ENCODE results near the gene ZBP1.

ZBP1 gene

GRCh38 chr20:57622201-57622570 is 2.0 kb upstream of the ZBP1 start:
- Histone ChIP-seq H4K20me1 (ENCODE audit: control insufficient read depth, insufficient read depth, low read depth, low read length) (peaks cover 19% of the 10 kb centered on the region), H3K79me2 (ENCODE audit: control insufficient read depth, low read length) (no peaks in the 10 kb centered on the region), H3K36me3 (ENCODE audit: control insufficient read depth, low read length) (no peaks in the 10 kb centered on the region), H3K4me3 (ENCODE audit: low read length) (no peak overlapping the region), H3K27ac (ENCODE audit: low read depth, low read length) (no peak overlapping the region), H3K4me1 (ENCODE audit: control insufficient read depth, low read length) (peaks cover 52% of the 10 kb centered on the region), H3K4me2 (ENCODE audit: low read length) (no peak overlapping the region), H3K9me3 (ENCODE audit: control insufficient read depth, insufficient read depth, low read length) (peaks cover 7% of the 10 kb centered on the region; the same call in 1 of the 2 replicates), H3K9me2 (replicated peaks; ENCODE audit: control insufficient read depth, low read length) (no peaks in the 10 kb centered on the region), H3K27me3 (ENCODE audit: control insufficient read depth, low read length) (peaks cover 73% of the 10 kb centered on the region), H3F3A (ENCODE audit: control insufficient read depth, insufficient read depth) (peaks cover 25% of the 10 kb centered on the region)
- TF ChIP-seq EZH2phosphoT487 (IDR thresholded peaks at IDR 0.05; ENCODE audit: borderline replicate concordance, low read length) (no peak), CTCF (IDR thresholded peaks at IDR 0.05; ENCODE audit: low read depth, low read length, poor library complexity, severe bottlenecking) (no peak)

GRCh38 chr20:57621421-57622200 is 1.4 kb upstream of the ZBP1 start:
- peaks cover 23% of the 10 kb centered on the region for H3F3A ChIP-seq (ENCODE audit: control insufficient read depth, insufficient read depth)
- H3K4me1 ChIP-seq (ENCODE audit: control insufficient read depth, low read length) = peaks cover 50% of the 10 kb centered on the region
- no peaks in the 10 kb centered on the region for H3K79me2 ChIP-seq (ENCODE audit: control insufficient read depth, low read length)
- peak overlapping the region; percentile 41 for H3K4me3 ChIP-seq (ENCODE audit: low read length)
- peaks cover 78% of the 10 kb centered on the region for H3K27me3 ChIP-seq (ENCODE audit: control insufficient read depth, low read length)
- no peak overlapping the region for H3K27ac ChIP-seq (ENCODE audit: low read depth, low read length)
- TF ChIP-seq EZH2phosphoT487 (IDR thresholded peaks at IDR 0.05; ENCODE audit: borderline replicate concordance, low read length) = no peak
- no peak for TF ChIP-seq CTCF (IDR thresholded peaks at IDR 0.05; ENCODE audit: low read depth, low read length, poor library complexity, severe bottlenecking)
- no peaks in the 10 kb centered on the region for H3K36me3 ChIP-seq (ENCODE audit: control insufficient read depth, low read length)
- H3K9me2 ChIP-seq (replicated peaks; ENCODE audit: control insufficient read depth, low read length) = no peaks in the 10 kb centered on the region
- H3K4me2 ChIP-seq (ENCODE audit: low read length) = peak overlapping the region; percentile 69
- H3K9me3 ChIP-seq (ENCODE audit: control insufficient read depth, insufficient read depth, low read length) = peaks cover 7% of the 10 kb centered on the region; the same call in 1 of the 2 replicates
- H4K20me1 ChIP-seq (ENCODE audit: control insufficient read depth, insufficient read depth, low read depth, low read length) = peaks cover 23% of the 10 kb centered on the region

- Histone ChIP-seq H3K27ac (ENCODE audit: low read depth, low read length) (no peak overlapping the region), H3K4me1 (ENCODE audit: control insufficient read depth, low read length) (peaks cover 50% of the 10 kb centered on the region), H4K20me1 (ENCODE audit: control insufficient read depth, insufficient read depth, low read depth, low read length) (peaks cover 23% of the 10 kb centered on the region), H3K4me2 (ENCODE audit: low read length) (peak overlapping the region; percentile 69), H3K4me3 (ENCODE audit: low read length) (peak overlapping the region; percentile 41), H3K79me2 (ENCODE audit: control insufficient read depth, low read length) (no peaks in the 10 kb centered on the region), H3K9me3 (ENCODE audit: control insufficient read depth, insufficient read depth, low read length) (peaks cover 7% of the 10 kb centered on the region; the same call in 1 of the 2 replicates), H3K27me3 (ENCODE audit: control insufficient read depth, low read length) (peaks cover 85% of the 10 kb centered on the region), H3K9me2 (replicated peaks; ENCODE audit: control insufficient read depth, low read length) (no peaks in the 10 kb centered on the region), H3K36me3 (ENCODE audit: control insufficient read depth, low read length) (no peaks in the 10 kb centered on the region), H3F3A (ENCODE audit: control insufficient read depth, insufficient read depth) (peaks cover 22% of the 10 kb centered on the region)
- TF ChIP-seq EZH2phosphoT487 (IDR thresholded peaks at IDR 0.05; ENCODE audit: borderline replicate concordance, low read length) (no peak), CTCF (IDR thresholded peaks at IDR 0.05; ENCODE audit: low read depth, low read length, poor library complexity, severe bottlenecking) (no peak)
Observed at GRCh38 chr20:57620999-57621398, 773 bp upstream of the ZBP1 start.
